GM12878 (cell line): ENCODE data around the gene HHIPL1. TPM values are rescaled to one million over a fixed set of nuclear protein-coding genes. Genes with fewer than 3 reads are reported as not detected.

Experiments used
- ATAC-seq: fragments of 200-7000 bp; cut with Tn5 transposase; 3 replicates; pipeline ENCODE4 v1.9.1; 2020; ENCODE audit warnings: mild to moderate bottlenecking, moderate library complexity
- BruUV-seq: library from RNA; stranded (reverse); fragments of 400-500 nt; replicated peaks from 2 replicates; lab custom pipeline; 2021; lab: Mats Ljungman, UMichigan
- CTCF ChIA-PET: fragments of 300-600 bp; sonication (Branson Sonifier 250); formaldehyde crosslinking; extraction: SDS; loops from one replicate; lab custom pipeline; 2021; ENCODE audit warnings: inconsistent platforms; lab: Yijun Ruan, JAX
- POLR2A ChIA-PET: fragments of 350-600 bp; formaldehyde crosslinking; extraction: SDS; loops from one replicate; lab custom pipeline; 2021; ENCODE audit warnings: inconsistent platforms; lab: Charles Lee
- RAD21 ChIA-PET: fragments of 300-600 bp; sonication (Branson Sonifier 250); formaldehyde crosslinking; loops from one replicate; lab custom pipeline; 2023; ENCODE audit warnings: antibody characterized with exemption; ENCODE audit not compliant: unreplicated experiment; lab: Charles Lee
- SMC1A ChIA-PET: fragments of 300-600 bp; sonication (Branson Sonifier 250); formaldehyde crosslinking; loops from one replicate; lab custom pipeline; 2023; ENCODE audit not compliant: unreplicated experiment, uncharacterized antibody; lab: Charles Lee
- DNase-seq: peaks from one replicate; pipeline ENCODE4 v3.0.0-alpha.2; 2011; ENCODE audit warnings: low read depth, low spot score
- FAIRE-seq: peaks from 3 replicates; lab custom pipeline; 2011; peaks lifted over from hg19 to GRCh38; lab: Jason Lieb, UNC
- H2AFZ ChIP-seq: 2 replicates; pipeline ENCODE4 v1.6.0; 2011; ENCODE audit warnings: low read depth, low read length, control low read depth; ENCODE audit not compliant: control insufficient read depth
- H3K27ac ChIP-seq: 2 replicates; pipeline ENCODE4 v1.5.1; 2011; ENCODE audit warnings: control low read depth; ENCODE audit not compliant: control insufficient read depth, insufficient read depth
- H3K27me3 ChIP-seq, 2 experiments: replicated peaks in 1 of 2; 2 replicates each; pipeline versions ENCODE4 v1.6.0 to v1.6.1; 2011; ENCODE audit warnings: low read length in 1 of 2; ENCODE audit not compliant: control insufficient read depth in 2 of 2, insufficient read depth in 2 of 2
- H3K36me3 ChIP-seq, 2 experiments: 2 replicates each; pipeline ENCODE4 v1.5.1; 2011; ENCODE audit warnings: low read length in 1 of 2; ENCODE audit not compliant: control insufficient read depth in 2 of 2, insufficient read depth in 2 of 2
- H3K4me1 ChIP-seq: 2 replicates; pipeline ENCODE4 v1.6.1; 2011; ENCODE audit warnings: mild to moderate bottlenecking, low read length, moderate library complexity, mixed read lengths; ENCODE audit not compliant: control insufficient read depth, insufficient read depth
- H3K4me2 ChIP-seq: 2 replicates; pipeline ENCODE4 v1.6.0; 2011; ENCODE audit warnings: control low read depth; ENCODE audit not compliant: control insufficient read depth, insufficient read depth
- H3K4me3 ChIP-seq: fragments of 200-600 bp; sonication (generic); 2 replicates; pipeline ENCODE4 v1.5.1; 2016
- H3K79me2 ChIP-seq: 2 replicates; pipeline ENCODE4 v1.6.0; 2011; ENCODE audit warnings: low read length; ENCODE audit not compliant: control insufficient read depth, insufficient read depth
- H3K9ac ChIP-seq: 2 replicates; pipeline ENCODE4 v1.8.0; 2011; ENCODE audit warnings: low read length, control low read depth, mixed read lengths; ENCODE audit not compliant: control insufficient read depth, insufficient read depth
- H3K9me3 ChIP-seq: replicated peaks from 3 replicates; pipeline ENCODE4 v1.5.1; 2011; ENCODE audit warnings: mild to moderate bottlenecking, low read length; ENCODE audit not compliant: control insufficient read depth, insufficient read depth
- H4K20me1 ChIP-seq: 2 replicates; pipeline ENCODE4 v1.6.0; 2011; ENCODE audit not compliant: control insufficient read depth, insufficient read depth
- BHLHE40 ChIP-seq, 2 experiments: fragments of 450-650 bp in 1 of 2; IDR thresholded peaks; 2 replicates each; pipeline ENCODE4 v1.6.1; 2011 to 2017; ENCODE audit warnings: low read depth in 2 of 2, borderline replicate concordance in 1 of 2, improper control_type of control experiment in 1 of 2, low read length in 1 of 2, mild to moderate bottlenecking in 1 of 2
- ESRRA ChIP-seq: IDR thresholded peaks from 2 replicates; pipeline ENCODE4 v1.6.1; 2012; ENCODE audit warnings: mild to moderate bottlenecking, low read length, improper control_type of control experiment
- NR2C2 ChIP-seq: IDR thresholded peaks from 2 replicates; pipeline ENCODE4 v1.6.1; 2011; ENCODE audit warnings: borderline replicate concordance, low read depth; ENCODE audit not compliant: control insufficient read depth, insufficient read length
- NR2F1 ChIP-seq: fragments of 450-650 bp; conservative IDR thresholded peaks from 2 replicates; pipeline ENCODE4 v1.6.1; 2017; ENCODE audit warnings: mild to moderate bottlenecking
- RB1 ChIP-seq: fragments of 450-650 bp; formaldehyde crosslinking; IDR thresholded peaks from 2 replicates; pipeline ENCODE4 v1.6.1; 2017; ENCODE audit warnings: mild to moderate bottlenecking, borderline replicate concordance
- SREBF2 ChIP-seq: IDR thresholded peaks from 2 replicates; pipeline ENCODE4 v1.6.1; 2012; ENCODE audit warnings: mild to moderate bottlenecking, low read length
- SRF ChIP-seq, 2 experiments: IDR thresholded peaks; 2 replicates each; pipeline ENCODE4 v1.6.1; 2011; ENCODE audit warnings: low read depth in 2 of 2, low read length in 2 of 2, mild to moderate bottlenecking in 1 of 2, moderate library complexity in 1 of 2
- TBL1XR1 ChIP-seq: IDR thresholded peaks from 2 replicates; pipeline ENCODE4 v1.6.1; 2012; ENCODE audit warnings: low read depth, low read length, improper control_type of control experiment
- YY1 ChIP-seq: IDR thresholded peaks from 2 replicates; pipeline ENCODE4 v1.6.1; 2011; ENCODE audit warnings: low read depth, mild to moderate bottlenecking, low read length
- ZNF274 ChIP-seq: IDR thresholded peaks from one replicate; pipeline ENCODE4 v1.8.0; 2011; ENCODE audit not compliant: insufficient read length, insufficient read depth
- WGBS: methylation state at CpG from one replicate; pipeline ENCODE4 v1.1.6; 2016; ENCODE audit warnings: low lambda C conversion rate; ENCODE audit not compliant: insufficient replicate concordance, insufficient coverage; ENCODE audit errors: missing lambda C conversion rate; 5-methylcytosine and 5-hydroxymethylcytosine counted together
- in situ Hi-C: fragments of 300-500 bp; cut with MboI; formaldehyde crosslinking; loops from 9 replicates; pipeline ENCODE4 v1.14.3; 2018; ENCODE audit warnings: mixed read lengths
- intact Hi-C: fragments of 100-400 bp; cut with micrococcal nuclease; formaldehyde crosslinking; loops from one replicate; pipeline ENCODE4 v1.14.2; 2022; ENCODE audit not compliant: unreplicated experiment
- polyA plus RNA-seq, 11 experiments: library from polyadenylated mRNA; depleted of rRNA in 4 of 11; unstranded in 6 of 11; stranded (reverse) in 5 of 11; fragments of >200 nt; fragmentation: Nextera tagmentation in 4 of 11; fragmentation: Illumina TruSeq in 1 of 11; extraction: Ambion mirVana in 4 of 11; extraction: Trizol in 1 of 11; gene quantifications; 1 replicate in 1 of 11; 2 replicates in 10 of 11; pipeline versions ENCODE4 v1.2.1 to v1.2.3, GENCODE V29; 2011 to 2016; ENCODE audit warnings: inconsistent platforms in 2 of 11, missing spikeins in 2 of 11, low read depth in 1 of 11
- total RNA-seq, 4 experiments: library from RNA; depleted of rRNA in 3 of 4; stranded (reverse); fragments of >200 nt in 3 of 4; fragmentation: Illumina TruSeq in 1 of 4; extraction: Trizol in 1 of 4; gene quantifications; 2 replicates each; pipeline versions ENCODE4 v1.2.1 to v1.2.3, GENCODE V29; 2013 to 2021
- TF ChIP-seq, protein P1 (sequence below): fragments of 150-350 bp; IDR thresholded peaks from 2 replicates; pipeline ENCODE4 v1.6.1; 2016; ENCODE audit warnings: low read depth, low read length
- TF ChIP-seq, protein P2 (sequence below): IDR thresholded peaks from 2 replicates; pipeline ENCODE4 v1.6.1; 2011; ENCODE audit warnings: borderline replicate concordance, low read depth, mild to moderate bottlenecking, moderate library complexity, low read length; ENCODE audit not compliant: insufficient read depth, poor library complexity, severe bottlenecking
- TF ChIP-seq, protein P3 (sequence below): fragments of 450-650 bp; IDR thresholded peaks from 2 replicates; pipeline ENCODE4 v1.6.1; 2017; ENCODE audit warnings: mild to moderate bottlenecking, moderate library complexity

Gene HHIPL1
- total and polyA plus RNA-seq, 10 of the 15 experiments (the other 5 are each of a cell fraction or from before 2014, with no cell fraction given), result 0.09 TPM; not detected in 9

DNA sequence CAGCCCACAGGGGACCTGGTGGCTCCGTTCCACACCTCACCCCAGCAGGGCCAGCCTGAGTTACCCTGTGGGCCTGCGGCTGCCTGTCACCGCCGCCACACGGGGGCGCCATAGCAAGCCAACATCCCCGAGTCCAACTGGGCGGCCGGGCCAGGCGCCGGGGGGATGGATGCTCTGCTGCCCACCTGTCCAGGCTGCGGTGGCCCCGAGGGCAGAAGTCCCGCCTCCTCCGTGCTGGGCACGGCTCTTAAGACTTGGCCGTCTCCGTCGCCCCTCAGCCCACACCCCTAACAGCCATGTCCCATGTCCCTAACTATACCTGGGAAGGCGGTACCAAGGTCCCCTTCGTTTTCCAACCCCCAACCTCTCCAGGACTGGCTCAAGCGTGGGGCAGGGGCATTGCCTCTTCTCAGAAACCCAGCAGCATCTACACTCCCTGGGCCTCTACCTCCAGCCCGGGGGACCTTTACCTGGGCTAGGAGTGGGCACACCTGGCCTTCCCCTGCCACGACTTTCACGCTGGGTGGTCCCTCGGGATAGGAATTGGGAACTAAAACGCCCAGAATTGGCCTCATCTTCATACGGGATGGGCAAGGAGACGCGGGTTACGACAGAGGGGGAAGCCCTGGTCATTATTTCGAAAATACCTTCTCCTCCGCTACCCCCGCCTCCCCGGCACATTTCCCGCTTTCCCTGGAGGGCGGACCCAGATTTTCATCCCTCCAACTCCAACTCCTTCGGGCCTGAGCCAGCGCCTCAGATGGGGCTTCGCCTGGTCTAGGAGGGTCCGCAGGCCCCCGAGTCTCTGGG is 38.1 kb downstream of the HHIPL1 start:
- Histone ChIP-seq H3K4me1 (peaks cover 4% of the 10 kb centered on the region), H3K4me2 (peak overlapping the region; percentile 100), H2AFZ (peak overlapping the region; percentile 97), H3K9ac (peak overlapping the region; percentile 84), H3K4me3 (peak overlapping the region; percentile 99), H3K27me3 (peaks cover 0 to 2% of the 10 kb centered on the region in 2 experiments; a peak in 2 of 4 replicates), H3K9me3 (peaks cover 2% of the 10 kb centered on the region; the same call in 1 of the 3 replicates), H4K20me1 (no peaks in the 10 kb centered on the region), H3K36me3 (no peaks in the 10 kb centered on the region), H3K27ac (peak overlapping the region; percentile 70), H3K79me2 (no peaks in the 10 kb centered on the region)
- ChIA-PET POLR2A (interaction anchor here (0.5 to 0.6 kb wide), 2 partner anchors 203 to 214 kb away, joined by 3 to 4 read pairs; no protein-coding TSS in a partner anchor), CTCF (interaction anchor here (0.5 to 1.4 kb wide), 8 partner anchors 19 to 247 kb away, joined by 3 to 7 read pairs (median 3); no protein-coding TSS in a partner anchor), SMC1A (no interaction called here), RAD21 (interaction anchor here (0.6 to 1.1 kb wide), 5 partner anchors 36 to 299 kb away, joined by 3 to 7 read pairs (median 3); no protein-coding TSS in a partner anchor)
- no peak for DNase-seq
- 4% methylated on average over 42 of the region's 42 CpGs for WGBS
- TSS peak; percentile 95 for BruUV-seq
- peak; percentile 79 for ATAC-seq
- no peak for FAIRE-seq
- in situ Hi-C loops, result loop anchor here (5.0 kb wide), 1 partner anchor 199 kb away; no protein-coding TSS in a partner anchor
- intact Hi-C loops, result loop anchor here (1.0 to 2.0 kb wide), 2 partner anchors 110 to 202 kb away; partner anchors contain the start of gene EML1
- TF ChIP-seq RB1 (peak; percentile 63), ZNF274 (no peak), ESRRA (no peak), YY1 (peak; percentile 69), SREBF2 (no peak), NR2F1 (no peak), SRF (IDR thresholded peaks at IDR 0.05; ENCODE audit: low read depth in 2 of 2, low read length in 2 of 2) (no peak), NR2C2 (no peak), TBL1XR1 (no peak), BHLHE40 (IDR thresholded peaks at IDR 0.05; ENCODE audit: borderline replicate concordance in 1 of 2, low read depth in 2 of 2, low read length in 1 of 2) (peak in 1 of 2 experiments; percentile 28; a peak in 1 of 4 replicates)
- TF ChIP-seq, protein P1, sequence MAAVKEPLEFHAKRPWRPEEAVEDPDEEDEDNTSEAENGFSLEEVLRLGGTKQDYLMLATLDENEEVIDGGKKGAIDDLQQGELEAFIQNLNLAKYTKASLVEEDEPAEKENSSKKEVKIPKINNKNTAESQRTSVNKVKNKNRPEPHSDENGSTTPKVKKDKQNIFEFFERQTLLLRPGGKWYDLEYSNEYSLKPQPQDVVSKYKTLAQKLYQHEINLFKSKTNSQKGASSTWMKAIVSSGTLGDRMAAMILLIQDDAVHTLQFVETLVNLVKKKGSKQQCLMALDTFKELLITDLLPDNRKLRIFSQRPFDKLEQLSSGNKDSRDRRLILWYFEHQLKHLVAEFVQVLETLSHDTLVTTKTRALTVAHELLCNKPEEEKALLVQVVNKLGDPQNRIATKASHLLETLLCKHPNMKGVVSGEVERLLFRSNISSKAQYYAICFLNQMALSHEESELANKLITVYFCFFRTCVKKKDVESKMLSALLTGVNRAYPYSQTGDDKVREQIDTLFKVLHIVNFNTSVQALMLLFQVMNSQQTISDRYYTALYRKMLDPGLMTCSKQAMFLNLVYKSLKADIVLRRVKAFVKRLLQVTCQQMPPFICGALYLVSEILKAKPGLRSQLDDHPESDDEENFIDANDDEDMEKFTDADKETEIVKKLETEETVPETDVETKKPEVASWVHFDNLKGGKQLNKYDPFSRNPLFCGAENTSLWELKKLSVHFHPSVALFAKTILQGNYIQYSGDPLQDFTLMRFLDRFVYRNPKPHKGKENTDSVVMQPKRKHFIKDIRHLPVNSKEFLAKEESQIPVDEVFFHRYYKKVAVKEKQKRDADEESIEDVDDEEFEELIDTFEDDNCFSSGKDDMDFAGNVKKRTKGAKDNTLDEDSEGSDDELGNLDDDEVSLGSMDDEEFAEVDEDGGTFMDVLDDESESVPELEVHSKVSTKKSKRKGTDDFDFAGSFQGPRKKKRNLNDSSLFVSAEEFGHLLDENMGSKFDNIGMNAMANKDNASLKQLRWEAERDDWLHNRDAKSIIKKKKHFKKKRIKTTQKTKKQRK, result no peak
- TF ChIP-seq, protein P2, sequence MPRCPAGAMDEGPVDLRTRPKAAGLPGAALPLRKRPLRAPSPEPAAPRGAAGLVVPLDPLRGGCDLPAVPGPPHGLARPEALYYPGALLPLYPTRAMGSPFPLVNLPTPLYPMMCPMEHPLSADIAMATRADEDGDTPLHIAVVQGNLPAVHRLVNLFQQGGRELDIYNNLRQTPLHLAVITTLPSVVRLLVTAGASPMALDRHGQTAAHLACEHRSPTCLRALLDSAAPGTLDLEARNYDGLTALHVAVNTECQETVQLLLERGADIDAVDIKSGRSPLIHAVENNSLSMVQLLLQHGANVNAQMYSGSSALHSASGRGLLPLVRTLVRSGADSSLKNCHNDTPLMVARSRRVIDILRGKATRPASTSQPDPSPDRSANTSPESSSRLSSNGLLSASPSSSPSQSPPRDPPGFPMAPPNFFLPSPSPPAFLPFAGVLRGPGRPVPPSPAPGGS, result no peak
- TF ChIP-seq, protein P3, sequence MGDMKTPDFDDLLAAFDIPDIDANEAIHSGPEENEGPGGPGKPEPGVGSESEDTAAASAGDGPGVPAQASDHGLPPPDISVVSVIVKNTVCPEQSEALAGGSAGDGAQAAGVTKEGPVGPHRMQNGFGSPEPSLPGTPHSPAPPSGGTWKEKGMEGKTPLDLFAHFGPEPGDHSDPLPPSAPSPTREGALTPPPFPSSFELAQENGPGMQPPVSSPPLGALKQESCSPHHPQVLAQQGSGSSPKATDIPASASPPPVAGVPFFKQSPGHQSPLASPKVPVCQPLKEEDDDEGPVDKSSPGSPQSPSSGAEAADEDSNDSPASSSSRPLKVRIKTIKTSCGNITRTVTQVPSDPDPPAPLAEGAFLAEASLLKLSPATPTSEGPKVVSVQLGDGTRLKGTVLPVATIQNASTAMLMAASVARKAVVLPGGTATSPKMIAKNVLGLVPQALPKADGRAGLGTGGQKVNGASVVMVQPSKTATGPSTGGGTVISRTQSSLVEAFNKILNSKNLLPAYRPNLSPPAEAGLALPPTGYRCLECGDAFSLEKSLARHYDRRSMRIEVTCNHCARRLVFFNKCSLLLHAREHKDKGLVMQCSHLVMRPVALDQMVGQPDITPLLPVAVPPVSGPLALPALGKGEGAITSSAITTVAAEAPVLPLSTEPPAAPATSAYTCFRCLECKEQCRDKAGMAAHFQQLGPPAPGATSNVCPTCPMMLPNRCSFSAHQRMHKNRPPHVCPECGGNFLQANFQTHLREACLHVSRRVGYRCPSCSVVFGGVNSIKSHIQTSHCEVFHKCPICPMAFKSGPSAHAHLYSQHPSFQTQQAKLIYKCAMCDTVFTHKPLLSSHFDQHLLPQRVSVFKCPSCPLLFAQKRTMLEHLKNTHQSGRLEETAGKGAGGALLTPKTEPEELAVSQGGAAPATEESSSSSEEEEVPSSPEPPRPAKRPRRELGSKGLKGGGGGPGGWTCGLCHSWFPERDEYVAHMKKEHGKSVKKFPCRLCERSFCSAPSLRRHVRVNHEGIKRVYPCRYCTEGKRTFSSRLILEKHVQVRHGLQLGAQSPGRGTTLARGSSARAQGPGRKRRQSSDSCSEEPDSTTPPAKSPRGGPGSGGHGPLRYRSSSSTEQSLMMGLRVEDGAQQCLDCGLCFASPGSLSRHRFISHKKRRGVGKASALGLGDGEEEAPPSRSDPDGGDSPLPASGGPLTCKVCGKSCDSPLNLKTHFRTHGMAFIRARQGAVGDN, result no peak
